HL-60 (cell line): Measurements from ENCODE around the gene SLC22A12.
"Not testable (repeated sequence)": the region's sequence is repeated elsewhere in the genome, so short reads cannot be mapped to it uniquely, and the experiment has no call there.

Experiments used
- DNase-seq, 2 experiments: peaks; one replicate each; pipeline ENCODE4 v3.0.0-alpha.2; 2010 to 2020; ENCODE audit warnings: low read depth in 1 of 2, low spot score in 1 of 2
- H3K27ac ChIP-seq: fragments of 250-450 bp; sonication (Bioruptor Pico); replicated peaks from 2 replicates; pipeline ENCODE4 v1.5.1; 2020; ENCODE audit warnings: mild to moderate bottlenecking, moderate library complexity
- H3K27me3 ChIP-seq: fragments of 250-450 bp; sonication (Bioruptor Pico); 2 replicates; pipeline ENCODE4 v1.5.1; 2021; ENCODE audit warnings: mild to moderate bottlenecking, moderate library complexity; ENCODE audit not compliant: insufficient read depth, poor library complexity, severe bottlenecking
- H3K4me3 ChIP-seq: replicated peaks from 2 replicates; pipeline ENCODE4 v1.5.1; 2011; ENCODE audit warnings: mild to moderate bottlenecking, control low read depth, low read length; ENCODE audit not compliant: insufficient read depth
- CTCF ChIP-seq: IDR thresholded peaks from one replicate; pipeline ENCODE4 v1.5.1; 2011; ENCODE audit warnings: low read length, control low read depth, inconsistent platforms; ENCODE audit not compliant: insufficient read depth
- GABPA ChIP-seq: IDR thresholded peaks from 2 replicates; pipeline ENCODE4 v1.6.1; 2012; ENCODE audit warnings: low read depth
- POLR2AphosphoS5 ChIP-seq: IDR thresholded peaks from 2 replicates; pipeline ENCODE4 v1.6.1; 2012; ENCODE audit warnings: low read depth
- REST ChIP-seq: IDR thresholded peaks from 2 replicates; pipeline ENCODE4 v1.6.1; 2012; ENCODE audit warnings: low read depth; ENCODE audit not compliant: insufficient replicate concordance
- SPI1 ChIP-seq: IDR thresholded peaks from 2 replicates; pipeline ENCODE4 v1.6.1; 2012; ENCODE audit warnings: low read depth, mild to moderate bottlenecking, borderline replicate concordance

SLC22A12 gene

DNA sequence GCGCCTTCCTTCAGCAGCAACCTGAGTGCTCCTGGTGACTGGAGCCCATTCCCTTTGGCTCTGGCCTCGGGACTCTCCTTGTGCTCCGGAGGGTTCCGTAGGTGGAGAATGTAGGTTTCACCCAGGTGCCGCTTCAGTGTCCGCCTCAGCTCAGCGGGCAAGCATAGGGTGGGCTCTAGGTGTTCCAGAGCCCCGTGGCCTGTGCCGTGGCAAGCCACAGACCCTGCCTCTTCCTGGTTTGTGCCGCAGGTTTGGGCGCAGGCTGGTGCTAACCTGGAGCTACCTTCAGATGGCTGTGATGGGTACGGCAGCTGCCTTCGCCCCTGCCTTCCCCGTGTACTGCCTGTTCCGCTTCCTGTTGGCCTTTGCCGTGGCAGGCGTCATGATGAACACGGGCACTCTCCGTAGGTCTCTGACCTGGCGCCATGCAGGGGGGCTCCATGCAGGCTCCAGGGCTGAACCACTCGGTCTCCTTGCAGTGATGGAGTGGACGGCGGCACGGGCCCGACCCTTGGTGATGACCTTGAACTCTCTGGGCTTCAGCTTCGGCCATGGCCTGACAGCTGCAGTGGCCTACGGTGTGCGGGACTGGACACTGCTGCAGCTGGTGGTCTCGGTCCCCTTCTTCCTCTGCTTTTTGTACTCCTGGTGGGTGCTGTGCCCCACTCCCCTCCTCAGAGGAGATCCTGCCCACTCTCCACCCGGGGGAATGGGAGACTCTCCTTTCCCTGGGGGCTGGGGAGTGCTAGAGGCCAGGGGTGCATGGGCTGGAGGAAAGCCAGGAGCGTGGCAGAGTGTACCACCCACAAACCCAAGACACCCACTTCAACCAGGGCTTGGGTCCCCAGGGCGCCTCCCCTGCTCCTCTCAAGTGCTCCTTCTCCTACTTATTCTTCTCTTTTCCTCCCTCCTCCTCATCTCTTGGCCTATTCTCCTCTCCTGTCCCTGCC is 2.4 kb downstream of the SLC22A12 start:
- H3K27ac ChIP-seq: no peak overlapping the region
- DNase-seq: no peak
- no peak for TF ChIP-seq GABPA
- TF ChIP-seq SPI1: no peak
- no peak for TF ChIP-seq CTCF
- no peak for TF ChIP-seq POLR2AphosphoS5
- no peak for TF ChIP-seq REST
- H3K27me3 ChIP-seq: no peaks in the 10 kb centered on the region
- H3K4me3 ChIP-seq: no peak overlapping the region

DNA sequence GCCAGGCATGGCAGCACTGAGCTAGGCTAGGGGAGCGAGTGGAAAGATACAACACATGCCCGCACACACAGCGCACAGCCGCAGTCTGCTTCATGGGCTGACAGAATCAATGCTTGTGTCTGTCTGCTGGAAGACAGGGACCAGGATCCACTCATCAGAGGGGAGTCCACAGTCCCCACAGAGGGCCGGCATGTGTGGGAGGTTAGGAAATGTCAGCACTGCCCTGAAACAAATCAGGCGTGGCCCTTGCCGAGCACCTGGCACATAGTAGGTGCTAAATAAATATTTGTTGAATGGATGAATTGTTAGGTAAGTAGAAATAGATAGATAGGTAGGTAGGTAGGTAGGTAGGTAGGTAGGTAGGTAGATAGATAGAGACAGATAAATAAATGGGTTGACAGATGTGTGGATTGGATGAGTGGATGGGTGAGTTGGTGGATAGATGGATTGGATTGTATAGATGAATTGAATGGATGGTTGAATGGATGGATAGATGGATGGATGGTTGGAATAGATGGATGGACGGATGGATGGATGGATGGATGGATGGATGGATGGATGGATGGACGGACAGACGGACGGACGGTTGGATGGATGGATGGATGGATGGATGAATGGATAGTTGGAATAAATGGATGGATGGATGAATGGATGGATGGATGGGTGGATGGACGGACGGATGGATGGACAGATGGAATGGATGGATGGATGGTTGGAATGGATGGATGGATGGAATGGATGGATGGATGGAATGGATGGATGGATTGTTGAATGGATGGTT is 3.3 kb downstream of the SLC22A12 start:
- DNase-seq: no peak
- Histone ChIP-seq H3K4me3 (no peak overlapping the region), H3K27ac (no peak overlapping the region), H3K27me3 (no peaks in the 10 kb centered on the region)
- TF ChIP-seq GABPA (no peak), CTCF (no peak), POLR2AphosphoS5 (no peak), REST (no peak), SPI1 (no peak)

DNA sequence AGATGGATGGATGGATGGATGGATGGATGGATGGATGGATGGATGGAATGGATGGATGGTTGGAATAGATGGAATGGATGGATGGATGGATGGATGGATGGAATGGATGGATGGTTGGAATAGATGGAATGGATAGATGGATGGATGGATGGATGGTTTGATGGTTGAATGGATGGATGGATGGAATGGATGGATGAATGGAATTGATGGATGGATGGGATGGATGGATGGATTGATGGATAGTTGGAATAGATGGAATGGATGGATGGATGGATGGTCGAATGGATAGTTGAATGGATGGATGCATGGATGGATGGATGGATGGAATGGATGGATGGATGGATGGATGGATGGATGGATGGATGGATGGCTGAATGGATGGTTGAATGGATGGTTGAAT is 4.9 kb downstream of the SLC22A12 start:
- not testable (repeated sequence) for DNase-seq, H3K4me3 ChIP-seq, H3K27ac ChIP-seq, H3K27me3 ChIP-seq

GRCh38 chr11:64597671-64598101 is 6.7 kb downstream of the SLC22A12 start:
- no peak for DNase-seq
- no peak overlapping the region for H3K27ac ChIP-seq
- TF ChIP-seq GABPA: no peak
- no peaks in the 10 kb centered on the region for H3K27me3 ChIP-seq
- H3K4me3 ChIP-seq: no peak overlapping the region
